GF-D8 (cell line): ENCODE data around the gene CAND2.
"Not testable (repeated sequence)": the region's sequence is repeated elsewhere in the genome, so short reads cannot be mapped to it uniquely, and the experiment has no call there.

Experiments
- DNase-seq: peaks from one replicate; lab custom pipeline; 2025; lab: John Stamatoyannopoulos, UW

Gene CAND2

GRCh38 chr3:12861611-12862010 lies 65.1 kb downstream of the CAND2 start:
- no peak for DNase-seq

GRCh38 chr3:12862387-12862786 lies 65.9 kb downstream of the CAND2 start:
- DNase-seq: no peak

- no peak for DNase-seq
Observed at GRCh38 chr3:12865271-12865670, 68.8 kb downstream of the CAND2 start.

- DNase-seq: no peak
Observed at GRCh38 chr3:12866836-12867235, 70.4 kb downstream of the CAND2 start.

GRCh38 chr3:12868039-12869034 lies 71.9 kb downstream of the CAND2 start:
- DNase-seq: peak; percentile 34

GRCh38 chr3:12869035-12869621 lies 72.6 kb downstream of the CAND2 start:
- DNase-seq: no peak

- no peak for DNase-seq
Observed at GRCh38 chr3:12870942-12871341, 74.5 kb downstream of the CAND2 start.

- DNase-seq: no peak
Observed at GRCh38 chr3:12871404-12871983, 75.0 kb downstream of the CAND2 start.

GRCh38 chr3:12875857-12876836 lies 79.7 kb downstream of the CAND2 start:
- no peak for DNase-seq

- no peak for DNase-seq
Observed at GRCh38 chr3:12877040-12877439, 80.6 kb downstream of the CAND2 start.

- DNase-seq: peak; percentile 45
Observed at GRCh38 chr3:12878141-12878574, 81.7 kb downstream of the CAND2 start.

GRCh38 chr3:12878758-12879157 lies 82.3 kb downstream of the CAND2 start:
- peak; percentile 45 for DNase-seq

GRCh38 chr3:12879191-12879815 lies 82.8 kb downstream of the CAND2 start:
- no peak for DNase-seq

GRCh38 chr3:12881858-12882257 lies 85.4 kb downstream of the CAND2 start:
- DNase-seq: not testable (repeated sequence)

GRCh38 chr3:12882336-12883310 lies 86.1 kb downstream of the CAND2 start:
- no peak for DNase-seq

GRCh38 chr3:12884186-12884680 lies 87.8 kb downstream of the CAND2 start:
- DNase-seq: no peak
